Esophagus muscularis mucosa (tissue), 4 donors: ENCODE measurements around the gene SMC4. TPM values are rescaled to one million over a fixed set of nuclear protein-coding genes. Genes with fewer than 3 reads are reported as not detected.
A peak's percentile ranks its signal among the peaks of the same experiment; 100 is the strongest.

Experiments used
- DNase-seq: peaks from one replicate; pipeline ENCODE4 v3.0.0-alpha.2; 2017; ENCODE audit errors: extremely low spot score
- H3K27ac ChIP-seq, 4 donors: fragments of 200-600 bp; sonication (generic); replicated peaks in 1 of 4; 1 replicate in 3 of 4; 2 replicates in 1 of 4; pipeline ENCODE4 v1.5.1; 2016 to 2019; ENCODE audit warnings: mild to moderate bottlenecking in 1 of 4
- H3K27me3 ChIP-seq, 4 donors: fragments of 200-600 bp; sonication (generic); one replicate each; pipeline versions ENCODE4 v1.5.1 to v1.6.0; 2016 to 2019
- H3K36me3 ChIP-seq, 4 donors: fragments of 200-600 bp; sonication (generic); one replicate each; pipeline ENCODE4 v1.5.1; 2016 to 2019
- H3K4me1 ChIP-seq, 4 donors: fragments of 200-600 bp; sonication (generic); one replicate each; pipeline ENCODE4 v1.5.1; 2016 to 2019
- H3K4me3 ChIP-seq, 4 donors: fragments of 200-600 bp; sonication (generic); 1 replicate in 2 of 4; 2 replicates in 2 of 4; pipeline ENCODE4 v1.5.1; 2016 to 2019; ENCODE audit warnings: mild to moderate bottlenecking in 4 of 4, moderate library complexity in 1 of 4
- H3K9me3 ChIP-seq, 4 donors: fragments of 200-600 bp; sonication (generic); 1 replicate in 3 of 4; 2 replicates in 1 of 4; pipeline ENCODE4 v1.5.1; 2016 to 2019
- EP300 ChIP-seq: sonication (generic); formaldehyde crosslinking; IDR thresholded peaks from one replicate; pipeline ENCODE4 v1.6.1; 2017; ENCODE audit warnings: antibody characterized with exemption
- POLR2A ChIP-seq: fragments of 450-650 bp; IDR thresholded peaks from one replicate; pipeline ENCODE4 v1.6.1; 2017; ENCODE audit warnings: antibody characterized with exemption, moderate library complexity, mild to moderate bottlenecking, low read depth
- POLR2AphosphoS5 ChIP-seq, 2 donors: sonication (generic); formaldehyde crosslinking; IDR thresholded peaks; one replicate each; pipeline ENCODE4 v1.6.1; 2017; ENCODE audit warnings: antibody characterized with exemption in 2 of 2
- WGBS: methylation state at CpG from one replicate; pipeline ENCODE4 v1.1.5; 2018; 5-methylcytosine and 5-hydroxymethylcytosine counted together
- intact Hi-C: fragments of 100-400 bp; cut with DNase I; formaldehyde crosslinking; loops from one replicate; pipeline ENCODE4 v1.15.1; 2023
- total RNA-seq, 4 donors: library from RNA; depleted of rRNA; stranded (reverse); fragments of >200 nt; gene quantifications; one replicate each; pipeline versions ENCODE4 v1.1.0 to v1.2.1, GENCODE V29; 2016
- TF ChIP-seq, protein P1 (sequence below), 3 experiments: fragments of 200-600 bp in 2 of 3; fragments of 450-650 bp in 1 of 3; sonication (generic) in 2 of 3; IDR thresholded peaks; one replicate each; pipeline ENCODE4 v1.5.1; 2017 to 2019; ENCODE audit warnings: antibody characterized with exemption in 3 of 3, mild to moderate bottlenecking in 2 of 3, moderate library complexity in 1 of 3

The SMC4 gene
- total RNA-seq, 4 donors from 2014 or later: 14.7 to 19.8 (median 17.9) TPM

DNA sequence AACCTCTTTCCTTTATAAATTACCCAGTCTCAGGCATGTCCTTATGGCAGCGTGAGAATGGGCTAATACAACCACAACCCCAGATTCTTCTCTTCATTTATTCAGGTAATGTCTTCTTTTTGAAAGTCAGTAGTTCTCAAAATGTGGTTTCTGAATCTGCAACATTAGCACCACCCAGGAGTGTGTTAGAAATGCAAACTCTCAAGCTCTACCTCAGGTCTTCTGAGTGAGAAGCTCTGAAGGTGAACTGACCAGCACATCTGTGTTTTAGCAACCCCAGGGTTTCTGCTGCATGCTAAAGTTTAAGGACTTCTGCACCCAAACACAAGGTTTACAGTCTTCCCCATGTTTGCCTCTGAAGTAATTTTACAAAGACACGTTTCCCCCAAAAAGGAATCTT, 72.4 kb downstream of the SMC4 start:
- Histone ChIP-seq H3K4me1 (no peaks in the 10 kb centered on the region), H3K9me3 (peaks cover 0 to 8% (median 3%) of the 10 kb centered on the region in 4 donors), H3K36me3 (no peaks in the 10 kb centered on the region), H3K4me3 (no peak overlapping the region), H3K27ac (no peak overlapping the region), H3K27me3 (no peaks in the 10 kb centered on the region)
- peak; percentile 72 for DNase-seq
- 93% methylated on average over 2 of the region's 2 CpGs for WGBS
- TF ChIP-seq, protein P1, sequence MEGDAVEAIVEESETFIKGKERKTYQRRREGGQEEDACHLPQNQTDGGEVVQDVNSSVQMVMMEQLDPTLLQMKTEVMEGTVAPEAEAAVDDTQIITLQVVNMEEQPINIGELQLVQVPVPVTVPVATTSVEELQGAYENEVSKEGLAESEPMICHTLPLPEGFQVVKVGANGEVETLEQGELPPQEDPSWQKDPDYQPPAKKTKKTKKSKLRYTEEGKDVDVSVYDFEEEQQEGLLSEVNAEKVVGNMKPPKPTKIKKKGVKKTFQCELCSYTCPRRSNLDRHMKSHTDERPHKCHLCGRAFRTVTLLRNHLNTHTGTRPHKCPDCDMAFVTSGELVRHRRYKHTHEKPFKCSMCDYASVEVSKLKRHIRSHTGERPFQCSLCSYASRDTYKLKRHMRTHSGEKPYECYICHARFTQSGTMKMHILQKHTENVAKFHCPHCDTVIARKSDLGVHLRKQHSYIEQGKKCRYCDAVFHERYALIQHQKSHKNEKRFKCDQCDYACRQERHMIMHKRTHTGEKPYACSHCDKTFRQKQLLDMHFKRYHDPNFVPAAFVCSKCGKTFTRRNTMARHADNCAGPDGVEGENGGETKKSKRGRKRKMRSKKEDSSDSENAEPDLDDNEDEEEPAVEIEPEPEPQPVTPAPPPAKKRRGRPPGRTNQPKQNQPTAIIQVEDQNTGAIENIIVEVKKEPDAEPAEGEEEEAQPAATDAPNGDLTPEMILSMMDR (IDR thresholded peaks at IDR 0.05): no peak
- intact Hi-C loops: no loop called here

DNA sequence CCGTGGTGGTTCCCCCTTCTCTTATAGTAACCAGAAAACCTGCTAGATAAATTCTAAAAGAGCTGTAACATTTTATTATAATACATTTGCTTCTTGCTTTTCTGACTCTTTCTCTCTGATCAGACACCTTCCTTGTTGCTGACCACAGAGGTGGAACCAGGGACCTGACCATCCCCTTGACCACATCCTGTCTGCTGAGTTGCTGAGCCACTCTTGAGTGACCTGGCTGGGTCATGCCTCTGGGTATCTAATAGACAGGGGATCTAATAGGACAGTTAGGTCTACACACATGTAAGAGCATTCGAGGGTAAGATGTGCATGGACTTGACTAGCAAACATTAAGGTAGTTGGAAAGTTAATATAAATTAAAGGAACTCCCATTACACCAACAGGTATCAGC, 72.9 kb downstream of the SMC4 start:
- Histone ChIP-seq H3K27me3 (no peaks in the 10 kb centered on the region), H3K4me3 (no peak overlapping the region), H3K9me3 (peaks cover 0 to 8% (median 3%) of the 10 kb centered on the region in 4 donors), H3K36me3 (no peaks in the 10 kb centered on the region), H3K4me1 (no peaks in the 10 kb centered on the region), H3K27ac (no peak overlapping the region)
- intact Hi-C loops: no loop called here
- TF ChIP-seq POLR2AphosphoS5 (IDR thresholded peaks at IDR 0.05): no peak
- TF ChIP-seq POLR2A: no peak
- TF ChIP-seq EP300: no peak
- TF ChIP-seq, protein P1 (IDR thresholded peaks at IDR 0.05): no peak
- 73% methylated on average over 2 of the region's 2 CpGs for WGBS
- peak; percentile 50 for DNase-seq

DNA sequence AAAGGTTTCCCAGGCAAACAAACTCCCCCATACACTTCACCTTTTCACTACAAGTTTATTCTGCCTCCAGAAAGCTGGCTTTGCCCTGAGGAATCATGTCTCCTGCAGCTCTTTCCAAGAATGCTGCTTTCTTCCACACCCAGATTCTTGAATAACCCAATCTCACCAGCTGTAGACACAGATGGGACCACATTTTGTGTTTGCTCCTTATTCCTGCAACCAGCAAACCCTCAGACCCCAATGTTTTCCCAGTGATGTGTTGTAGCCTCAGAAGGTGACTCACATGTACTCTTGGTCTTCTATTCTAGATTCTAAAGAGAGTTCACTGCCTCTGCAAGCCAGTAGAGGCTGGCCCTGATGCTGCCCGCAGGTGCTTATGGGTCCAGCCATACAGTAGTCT, 73.8 kb downstream of the SMC4 start:
- intact Hi-C loops: no loop called here
- Histone ChIP-seq H3K4me1 (no peaks in the 10 kb centered on the region), H3K27me3 (no peaks in the 10 kb centered on the region), H3K9me3 (peaks cover 0 to 8% (median 3%) of the 10 kb centered on the region in 4 donors), H3K4me3 (no peak overlapping the region), H3K36me3 (no peaks in the 10 kb centered on the region), H3K27ac (no peak overlapping the region)
- WGBS: 100% methylated on average over 1 of the region's 1 CpG
- TF ChIP-seq POLR2A: no peak
- no peak for DNase-seq

DNA sequence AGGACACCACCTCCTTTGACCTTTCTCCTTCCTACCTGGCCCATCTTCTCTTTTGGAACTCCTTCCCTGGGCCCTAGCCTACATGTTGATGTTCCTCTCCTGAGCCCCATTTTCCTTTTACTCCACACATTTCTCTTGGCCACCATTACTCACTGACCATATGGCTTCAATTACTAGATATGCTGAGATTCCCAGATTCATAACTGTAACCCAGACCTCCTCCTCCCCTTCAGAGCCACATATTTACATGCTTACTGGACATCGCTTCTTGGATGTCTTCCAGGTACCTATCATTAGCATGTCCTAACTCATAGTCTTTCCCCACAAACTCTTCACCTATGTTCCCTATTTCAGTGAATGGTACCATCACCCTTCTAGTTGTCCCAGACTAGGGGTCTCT, 74.5 kb downstream of the SMC4 start:
- no peak for DNase-seq
- Histone ChIP-seq H3K27ac (no peak overlapping the region), H3K4me3 (no peak overlapping the region), H3K36me3 (no peaks in the 10 kb centered on the region), H3K9me3 (peaks cover 0 to 8% (median 3%) of the 10 kb centered on the region in 4 donors), H3K27me3 (no peaks in the 10 kb centered on the region), H3K4me1 (no peaks in the 10 kb centered on the region)
- intact Hi-C loops: no loop called here
- TF ChIP-seq EP300 (no peak), POLR2AphosphoS5 (IDR thresholded peaks at IDR 0.05) (no peak), POLR2A (no peak)
- TF ChIP-seq, protein P1 (IDR thresholded peaks at IDR 0.05): no peak
- 57% methylated on average over 1 of the region's 1 CpG for WGBS

DNA sequence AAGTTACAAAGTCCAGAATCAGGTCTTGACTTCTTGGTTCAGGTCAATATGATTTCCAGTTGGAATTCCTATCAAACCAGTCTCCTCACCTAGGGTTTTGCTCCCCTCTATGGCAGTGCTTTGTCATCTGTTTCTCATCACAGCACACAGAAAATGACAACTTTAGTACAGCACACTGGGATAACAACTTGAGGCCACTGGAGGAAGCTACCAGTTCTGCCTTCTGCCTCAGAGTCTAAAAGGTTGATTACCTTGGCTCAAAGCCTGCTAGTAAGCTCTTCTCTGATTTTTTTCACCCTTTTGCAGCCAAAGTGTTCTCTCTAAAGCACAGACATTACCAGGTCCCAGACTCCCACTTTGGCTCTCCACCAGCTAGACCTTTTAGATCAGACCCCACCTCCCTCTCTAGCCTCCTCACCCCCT, 75.0 kb downstream of the SMC4 start:
- H3K4me3 ChIP-seq: no peak overlapping the region
- no peak overlapping the region for H3K27ac ChIP-seq
- TF ChIP-seq EP300 (no peak), POLR2AphosphoS5 (IDR thresholded peaks at IDR 0.05) (no peak), POLR2A (no peak)
- TF ChIP-seq, protein P1 (IDR thresholded peaks at IDR 0.05): no peak
- peaks cover 0 to 8% (median 3%) of the 10 kb centered on the region in 4 donors for H3K9me3 ChIP-seq
- no peaks in the 10 kb centered on the region for H3K27me3 ChIP-seq
- H3K36me3 ChIP-seq: no peaks in the 10 kb centered on the region
- H3K4me1 ChIP-seq: no peaks in the 10 kb centered on the region
- intact Hi-C loops: no loop called here
- no peak for DNase-seq
